ENCODE measurements around the gene DNAJA4.

The DNAJA4 gene

DNA sequence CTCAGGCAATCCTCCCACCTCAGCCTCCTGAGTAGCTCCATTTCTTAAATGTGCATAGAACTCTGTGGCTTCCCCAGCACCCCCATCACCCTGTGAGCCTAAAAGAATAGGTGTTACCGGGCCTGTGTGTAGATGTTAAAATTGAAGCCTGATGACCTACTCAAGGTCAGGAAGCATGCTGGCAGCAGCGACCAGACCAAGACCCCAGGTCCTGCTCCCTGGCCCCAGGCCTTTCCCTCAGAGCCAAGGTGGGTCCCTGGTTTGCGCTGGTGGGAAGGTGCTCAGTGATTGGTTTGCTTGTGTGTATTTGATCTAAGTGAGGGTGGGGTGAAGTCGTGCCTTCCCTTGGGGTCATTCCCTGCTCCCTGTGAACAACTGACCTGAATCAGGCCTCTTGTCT, 57.4 kb downstream of the DNAJA4 start:
- no peak overlapping the region for H3K4me3 ChIP-seq (ENCODE audit: low read depth, low read length)
- ChIA-PET CTCF (interaction anchor here (1.0 to 7.4 kb wide), 4 partner anchors 12 to 100 kb away, joined by 3 to 76 read pairs (median 14); no protein-coding TSS in a partner anchor), POLR2A (interaction anchor here (0.9 kb wide), 1 partner anchor 116 kb away, joined by 3 read pairs; no protein-coding TSS in a partner anchor)
- TF ChIP-seq, protein P1, sequence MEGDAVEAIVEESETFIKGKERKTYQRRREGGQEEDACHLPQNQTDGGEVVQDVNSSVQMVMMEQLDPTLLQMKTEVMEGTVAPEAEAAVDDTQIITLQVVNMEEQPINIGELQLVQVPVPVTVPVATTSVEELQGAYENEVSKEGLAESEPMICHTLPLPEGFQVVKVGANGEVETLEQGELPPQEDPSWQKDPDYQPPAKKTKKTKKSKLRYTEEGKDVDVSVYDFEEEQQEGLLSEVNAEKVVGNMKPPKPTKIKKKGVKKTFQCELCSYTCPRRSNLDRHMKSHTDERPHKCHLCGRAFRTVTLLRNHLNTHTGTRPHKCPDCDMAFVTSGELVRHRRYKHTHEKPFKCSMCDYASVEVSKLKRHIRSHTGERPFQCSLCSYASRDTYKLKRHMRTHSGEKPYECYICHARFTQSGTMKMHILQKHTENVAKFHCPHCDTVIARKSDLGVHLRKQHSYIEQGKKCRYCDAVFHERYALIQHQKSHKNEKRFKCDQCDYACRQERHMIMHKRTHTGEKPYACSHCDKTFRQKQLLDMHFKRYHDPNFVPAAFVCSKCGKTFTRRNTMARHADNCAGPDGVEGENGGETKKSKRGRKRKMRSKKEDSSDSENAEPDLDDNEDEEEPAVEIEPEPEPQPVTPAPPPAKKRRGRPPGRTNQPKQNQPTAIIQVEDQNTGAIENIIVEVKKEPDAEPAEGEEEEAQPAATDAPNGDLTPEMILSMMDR (IDR thresholded peaks at IDR 0.05; ENCODE audit: insufficient read depth, low read length, missing control alignments), result no peak
- DNase-seq (ENCODE audit: low read depth, low spot score), result no peak

DNA sequence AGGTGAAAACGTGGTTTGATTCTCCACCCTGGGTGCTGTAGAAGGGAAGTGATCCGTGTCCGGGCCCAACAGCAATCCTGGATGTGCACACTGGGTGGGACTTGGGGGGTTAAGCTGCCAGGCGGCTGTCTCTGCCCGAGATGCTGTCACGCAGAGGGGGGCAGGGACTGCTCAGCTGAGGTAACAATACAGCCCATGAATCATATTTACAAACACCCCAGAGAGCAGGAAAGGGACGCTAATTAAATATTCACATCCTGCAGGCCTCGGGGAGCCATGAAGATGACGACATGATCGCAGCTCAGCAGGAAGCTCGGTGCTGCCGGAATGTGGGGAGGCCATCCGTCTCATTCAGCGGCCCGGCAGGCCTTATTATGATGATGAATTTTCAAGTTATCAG, 57.9 kb downstream of the DNAJA4 start:
- TF ChIP-seq, protein P1 (IDR thresholded peaks at IDR 0.05; ENCODE audit: insufficient read depth, low read length, missing control alignments), result no peak
- DNase-seq (ENCODE audit: low read depth, low spot score), result no peak
- ChIA-PET CTCF (interaction anchor here (3.2 to 7.4 kb wide), 3 partner anchors 14 to 100 kb away, joined by 13 to 76 read pairs (median 16); no protein-coding TSS in a partner anchor), POLR2A (interaction anchor here (0.6 to 0.9 kb wide), 2 partner anchors 115 to 124 kb away, joined by 3 read pairs; no protein-coding TSS in a partner anchor)
- H3K4me3 ChIP-seq (ENCODE audit: low read depth, low read length), result no peak overlapping the region

DNA sequence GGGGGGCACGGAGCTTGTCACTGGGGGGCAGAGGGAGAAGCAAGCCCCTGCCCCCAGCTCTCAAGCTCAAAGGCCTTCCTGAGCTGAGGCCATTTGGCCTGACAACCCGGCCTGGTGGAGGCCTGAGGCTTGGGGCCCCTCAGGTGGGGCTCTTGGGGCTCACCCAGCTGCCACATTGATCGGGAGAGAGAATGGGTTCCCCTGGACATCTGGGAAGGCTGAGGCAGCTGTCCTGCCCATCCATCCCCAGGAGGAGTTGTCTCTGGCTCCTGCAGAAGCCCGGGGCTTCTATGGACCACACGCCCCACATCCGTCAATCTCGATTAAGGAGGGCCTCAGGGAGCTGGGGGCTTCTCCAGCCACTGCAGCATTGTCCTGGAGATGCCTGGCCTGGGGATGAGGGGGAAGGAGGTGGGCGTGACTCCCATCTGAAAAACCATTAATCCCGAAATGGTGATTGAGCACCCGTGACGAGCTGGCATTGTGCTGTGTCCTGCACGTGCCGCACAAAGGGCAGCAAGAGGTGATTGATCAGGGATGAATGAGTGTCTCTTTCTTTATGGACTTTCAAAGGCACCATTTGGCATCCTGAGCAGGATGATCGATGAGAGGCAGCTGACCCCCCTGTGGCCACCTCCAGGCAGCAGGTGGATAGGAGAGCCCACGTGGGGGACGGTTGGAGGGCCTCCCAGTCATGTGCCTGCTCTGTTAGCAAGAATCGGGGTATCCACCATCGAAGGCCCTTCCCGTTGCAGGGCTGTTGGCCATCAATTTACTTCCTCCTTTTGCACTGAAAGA, 58.6 kb downstream of the DNAJA4 start:
- CTCF ChIA-PET, result interaction anchor here (1.0 to 7.4 kb wide), 4 partner anchors 14 to 100 kb away, joined by 4 to 76 read pairs (median 14); no protein-coding TSS in a partner anchor
- DNase-seq (ENCODE audit: low read depth, low spot score), result no peak
- TF ChIP-seq, protein P1 (IDR thresholded peaks at IDR 0.05; ENCODE audit: insufficient read depth, low read length, missing control alignments), result no peak
- POLR2A ChIA-PET, result interaction anchor here (0.6 to 0.9 kb wide), 2 partner anchors 114 to 124 kb away, joined by 3 read pairs; no protein-coding TSS in a partner anchor
- no peak overlapping the region for H3K4me3 ChIP-seq (ENCODE audit: low read depth, low read length)

DNA sequence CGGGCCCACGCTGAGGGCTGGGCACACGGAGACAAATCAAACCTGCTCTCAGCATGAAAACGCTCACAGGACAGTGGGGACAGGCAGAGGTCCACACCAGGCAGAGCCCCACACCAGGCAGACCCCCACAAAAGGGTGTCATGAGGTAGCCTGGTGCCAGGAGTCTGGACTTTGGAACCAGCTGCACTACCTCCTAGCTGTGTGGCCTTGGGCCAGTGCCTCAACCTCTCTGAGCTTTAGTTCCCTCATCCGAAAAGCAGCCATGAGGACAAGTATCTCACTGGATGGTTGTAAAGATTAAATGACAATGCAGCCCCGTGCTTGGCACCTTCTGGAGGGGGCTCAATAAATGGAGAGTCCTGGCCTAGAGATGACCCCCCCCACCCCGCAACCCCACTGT, 59.3 kb downstream of the DNAJA4 start:
- H3K4me3 ChIP-seq (ENCODE audit: low read depth, low read length), result no peak overlapping the region
- CTCF ChIA-PET, result interaction anchor here (1.0 to 7.4 kb wide), 2 partner anchors 15 to 99 kb away, joined by 4 to 76 read pairs; no protein-coding TSS in a partner anchor
- DNase-seq (ENCODE audit: low read depth, low spot score), result no peak
- TF ChIP-seq, protein P1 (IDR thresholded peaks at IDR 0.05; ENCODE audit: insufficient read depth, low read length, missing control alignments), result no peak
- POLR2A ChIA-PET, result no interaction called here

DNA sequence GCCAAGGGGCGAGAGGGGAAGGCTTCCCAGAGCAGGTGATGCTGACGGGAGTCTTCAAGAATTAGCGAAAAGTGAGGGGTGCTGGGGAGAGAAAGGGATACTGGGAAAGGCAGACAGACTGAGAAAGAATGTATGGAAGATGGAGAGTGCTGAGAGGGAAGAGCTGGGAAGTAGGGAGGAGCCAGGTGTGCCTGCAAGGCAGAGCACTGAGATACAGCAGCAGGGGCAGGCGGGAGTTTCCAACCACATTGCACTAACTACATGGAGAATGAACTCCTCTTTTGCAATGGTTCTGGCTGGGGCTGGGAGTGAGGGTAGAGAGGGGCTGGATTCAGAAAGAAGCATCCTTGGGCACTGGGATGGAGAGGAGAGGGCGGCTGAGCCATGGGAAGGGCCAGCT, 59.8 kb downstream of the DNAJA4 start:
- TF ChIP-seq, protein P1 (IDR thresholded peaks at IDR 0.05; ENCODE audit: insufficient read depth, low read length, missing control alignments), result no peak
- CTCF ChIA-PET, result interaction anchor here (7.4 kb wide), 1 partner anchor 15 kb away, joined by 76 read pairs; no protein-coding TSS in a partner anchor
- H3K4me3 ChIP-seq (ENCODE audit: low read depth, low read length), result no peak overlapping the region
- DNase-seq (ENCODE audit: low read depth, low spot score), result no peak
- POLR2A ChIA-PET, result interaction anchor here (0.9 kb wide), 1 partner anchor 114 kb away, joined by 4 read pairs; the partner anchor contains the start of gene IREB2
